HG03520 (cell line): ENCODE data around the gene DSCAM.

ENCODE experiments used
- ATAC-seq: cut with Tn5 transposase; IDR thresholded peaks from one replicate; pipeline ENCODE4 v1.9.1; 2021; ENCODE audit warnings: mild to moderate bottlenecking, moderate library complexity; ENCODE audit not compliant: unreplicated experiment

DSCAM gene

DNA sequence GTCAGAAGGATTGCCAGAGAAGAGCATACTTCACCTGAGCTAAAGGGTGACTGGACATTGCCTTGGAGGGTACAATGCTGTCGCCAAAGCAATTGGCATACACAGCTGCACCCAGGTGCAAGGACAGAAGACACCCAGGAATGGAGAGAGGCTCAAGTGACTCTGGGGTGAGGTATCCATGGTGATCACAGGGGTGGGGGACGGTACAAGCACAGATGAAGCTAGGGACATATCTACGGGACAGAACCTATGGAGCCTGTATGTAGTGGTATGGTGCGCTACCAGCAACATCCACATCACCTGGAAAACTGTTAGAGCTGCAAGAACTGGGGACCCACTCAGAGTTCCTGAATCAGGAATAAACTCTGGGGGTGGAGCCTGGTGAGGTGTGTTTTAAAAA, 693.6 kb downstream of the DSCAM start:
- ATAC-seq = no peak

DNA sequence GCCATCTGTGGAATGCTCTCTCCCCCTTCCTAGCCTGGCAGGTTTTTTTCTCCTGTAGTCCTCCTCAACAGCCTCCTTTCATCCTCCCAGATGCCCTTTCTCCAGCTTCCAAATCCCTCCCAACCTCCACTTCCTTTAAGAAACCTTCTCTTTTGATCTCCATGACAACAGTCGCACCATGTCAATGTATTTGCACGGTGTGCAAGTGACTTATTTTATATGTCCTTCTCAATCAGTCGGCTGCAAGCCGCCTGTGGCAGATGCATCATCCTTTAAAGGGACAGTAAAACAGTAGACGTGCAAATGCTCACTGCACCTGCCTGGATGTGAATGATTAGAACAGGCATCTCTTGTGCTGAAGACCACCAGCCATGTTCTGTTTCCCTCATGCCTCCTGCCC, 694.5 kb downstream of the DSCAM start:
- ATAC-seq = no peak

DNA sequence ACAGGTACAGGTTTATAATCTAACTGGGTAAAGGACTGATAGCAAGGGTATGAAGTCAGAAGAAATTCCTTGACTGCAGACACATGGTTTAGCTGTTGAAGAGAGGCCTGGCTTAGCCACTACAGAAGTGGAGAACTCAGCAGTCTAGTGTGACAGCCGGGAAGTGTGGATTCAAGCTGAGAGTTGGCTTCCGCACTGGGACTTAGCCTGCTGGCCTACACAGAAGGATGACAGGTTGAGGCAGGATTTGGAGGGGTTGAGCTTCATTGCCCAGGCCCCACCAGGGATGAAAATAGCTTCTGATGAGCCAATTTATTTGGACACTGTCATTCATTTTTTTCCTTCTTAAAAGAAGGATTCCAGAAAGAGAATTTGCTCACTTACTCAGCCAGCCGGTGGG, 695.3 kb downstream of the DSCAM start:
- no peak for ATAC-seq

DNA sequence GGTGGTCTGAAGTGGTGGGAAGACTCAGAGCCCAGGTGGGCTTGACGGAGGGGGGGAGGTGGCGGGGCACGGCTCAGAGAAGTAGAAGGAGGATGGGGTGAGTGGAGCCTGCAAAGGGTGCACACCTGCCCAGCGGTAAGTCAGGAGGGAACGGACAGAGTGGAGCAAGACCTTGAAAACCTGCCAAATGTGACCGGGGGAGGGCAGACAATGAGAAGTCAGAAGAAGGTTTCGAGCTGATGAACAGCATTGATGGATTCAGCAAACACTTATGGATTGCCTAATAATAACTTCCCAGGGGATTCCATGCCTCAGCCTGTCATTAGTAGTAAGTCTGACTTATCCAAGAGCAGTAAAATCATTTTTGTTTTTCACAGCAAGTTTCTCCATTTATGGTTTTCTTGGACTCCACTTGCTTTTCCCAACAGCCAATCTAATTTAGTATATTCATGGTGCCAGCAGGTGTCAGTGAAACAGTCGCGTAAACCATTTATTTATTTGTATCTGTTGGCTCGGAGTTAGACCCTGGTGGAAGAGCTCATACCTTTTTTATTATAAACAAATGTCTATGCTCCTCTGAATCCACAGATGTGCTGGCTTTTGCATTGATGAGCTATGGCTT, 700.6 kb downstream of the DSCAM start:
- no peak for ATAC-seq

GRCh38 chr21:40143822-40144525, 703.0 kb downstream of the DSCAM start:
- no peak for ATAC-seq

- no peak for ATAC-seq
Measured at GRCh38 chr21:40141621-40142020, 705.3 kb downstream of the DSCAM start.

DNA sequence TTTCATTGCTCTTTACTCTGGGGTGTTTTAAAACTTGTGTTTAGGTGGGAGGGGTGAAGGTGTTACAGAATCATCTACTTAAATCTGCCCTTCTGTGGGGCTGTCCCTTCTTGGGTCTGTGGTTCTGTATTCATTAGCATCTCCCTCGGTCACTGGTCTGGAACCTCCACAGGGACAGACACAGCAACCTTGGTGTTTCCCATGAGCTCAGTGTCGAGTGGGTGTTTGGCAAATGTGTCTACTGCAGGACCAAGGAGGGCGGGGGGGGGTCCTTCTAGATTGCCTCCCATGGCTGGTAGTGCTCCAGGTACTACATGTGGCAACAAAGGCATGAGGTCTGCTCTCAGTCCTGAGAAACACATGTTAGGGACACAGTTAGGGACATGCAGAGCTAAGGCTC, 706.3 kb downstream of the DSCAM start:
- ATAC-seq = no peak

GRCh38 chr21:40139636-40140035, 707.3 kb downstream of the DSCAM start:
- no peak for ATAC-seq

DNA sequence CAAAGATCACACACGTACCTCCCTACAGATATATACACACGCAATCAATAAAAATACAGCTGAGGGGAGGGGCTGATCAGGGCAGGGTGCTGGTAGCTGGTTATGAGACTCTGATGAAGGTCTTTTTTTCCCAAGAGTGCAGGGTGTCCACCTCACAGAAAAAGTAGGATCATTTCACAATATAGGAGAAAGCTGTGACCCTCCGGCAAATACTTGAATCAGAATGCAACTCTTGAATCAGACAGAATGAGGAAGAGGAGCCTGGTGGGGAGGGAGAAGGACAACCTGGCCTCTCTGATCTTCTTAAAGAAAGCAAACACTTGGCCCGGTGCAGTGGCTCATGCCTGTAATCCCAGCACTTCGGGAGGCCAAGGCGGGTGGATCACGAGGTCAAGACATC, 710.4 kb downstream of the DSCAM start:
- ATAC-seq = no peak

DNA sequence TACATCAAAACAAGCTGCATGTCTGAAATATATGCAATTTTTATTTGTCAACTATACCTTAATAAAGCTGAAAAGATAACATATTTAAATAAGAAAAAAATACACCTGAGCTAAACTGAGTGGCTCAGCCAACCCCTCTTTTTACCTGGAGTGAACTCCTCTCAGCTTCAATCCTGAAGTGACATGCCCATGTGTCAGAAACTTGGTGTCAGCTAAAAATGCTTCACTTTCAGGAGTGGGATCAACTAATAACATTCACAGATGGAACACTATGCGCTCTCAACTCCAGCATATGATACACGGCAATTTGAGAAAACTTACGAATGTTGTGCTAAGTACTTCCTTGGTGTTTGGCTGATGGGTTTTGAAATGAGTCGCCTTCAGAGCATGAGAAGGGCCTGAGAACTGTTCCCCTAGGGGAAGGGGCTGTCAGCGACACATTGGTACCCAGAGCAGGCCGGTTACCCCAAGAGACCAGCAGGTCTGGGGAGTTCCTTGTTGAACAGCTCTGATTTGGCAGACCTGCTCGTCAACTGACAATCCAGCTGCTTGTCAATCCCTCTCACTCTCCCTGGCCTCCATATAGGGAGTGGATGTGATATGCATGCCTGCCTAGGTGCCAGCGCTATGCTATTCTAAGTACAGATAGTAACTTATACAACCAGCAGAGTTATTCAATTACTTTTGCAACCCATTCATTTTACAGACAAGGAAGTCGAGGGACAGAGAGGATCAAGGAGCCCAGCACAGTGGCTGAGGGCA, 712.0 kb downstream of the DSCAM start:
- no peak for ATAC-seq

GRCh38 chr21:40130476-40130875, 716.5 kb downstream of the DSCAM start:
- ATAC-seq = no peak

- no peak for ATAC-seq
Measured at GRCh38 chr21:40129809-40130208, 717.1 kb downstream of the DSCAM start.

DNA sequence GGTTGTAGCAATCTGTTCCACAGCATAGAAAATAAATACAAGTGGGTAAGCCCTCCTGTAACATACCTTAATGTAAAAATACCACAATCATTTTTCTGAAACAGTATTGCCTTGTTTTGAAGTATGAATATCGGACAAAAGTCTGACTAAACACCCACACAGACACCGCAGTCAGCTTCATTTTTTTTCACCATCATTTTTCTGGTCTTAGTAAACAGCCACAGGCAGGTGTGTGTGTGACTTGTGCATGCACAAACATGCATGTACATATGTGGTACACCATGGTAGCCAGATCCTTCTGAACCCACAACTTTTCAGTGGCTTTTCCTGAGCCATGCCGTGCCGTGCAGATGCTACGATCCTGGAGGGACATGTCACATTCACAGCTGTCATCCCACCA, 718.1 kb downstream of the DSCAM start:
- ATAC-seq = no peak

DNA sequence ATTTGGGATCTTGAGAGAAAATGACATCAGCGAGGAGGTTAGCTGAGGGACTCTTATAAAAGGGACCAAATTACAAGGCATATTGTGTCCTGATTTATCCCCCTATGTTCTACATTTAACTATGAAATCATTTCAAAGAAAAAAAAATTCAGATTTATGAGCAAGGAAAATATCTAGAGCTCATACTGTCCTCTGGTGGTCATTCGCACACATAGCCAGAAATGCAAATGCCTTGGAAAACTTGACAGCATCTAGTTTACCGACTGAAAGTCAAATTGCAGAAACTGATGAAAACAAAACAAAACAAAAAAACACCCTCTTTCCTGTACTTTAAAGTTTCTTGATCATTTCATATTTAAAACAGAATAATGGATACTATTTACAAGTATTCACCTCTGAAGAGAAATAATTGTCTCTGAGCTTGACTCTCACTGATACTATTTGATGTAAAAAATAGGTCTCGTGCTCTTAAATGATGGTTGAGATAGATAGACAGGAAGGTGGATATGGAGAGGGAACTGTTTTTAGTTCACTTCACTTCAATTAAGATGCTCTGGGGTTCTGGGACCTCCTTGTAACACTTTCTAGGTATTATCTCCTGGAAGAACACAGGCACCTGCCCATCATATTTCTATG, 725.9 kb downstream of the DSCAM start:
- ATAC-seq = no peak

DNA sequence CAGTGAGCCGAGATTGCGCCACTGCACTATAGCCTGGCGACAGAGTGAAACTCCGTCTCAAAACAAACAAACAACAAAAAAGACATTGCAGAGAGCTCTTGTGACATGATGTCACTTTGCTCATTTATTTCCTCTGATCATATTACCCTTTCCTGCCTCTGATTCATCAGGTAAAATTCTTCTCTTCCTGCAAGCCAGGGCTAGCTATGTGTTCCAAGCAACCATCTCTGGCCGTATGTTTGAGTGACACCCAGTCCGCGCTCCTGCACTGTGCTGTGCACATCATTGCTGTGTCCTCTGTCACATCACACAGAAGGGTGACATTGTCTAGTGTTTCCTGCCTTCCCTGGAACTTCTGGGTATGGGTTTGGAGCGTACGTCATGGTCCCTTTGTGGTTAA, 728.4 kb downstream of the DSCAM start:
- no peak for ATAC-seq

- no peak for ATAC-seq
Measured at GRCh38 chr21:40117236-40117635, 729.7 kb downstream of the DSCAM start.

- ATAC-seq = no peak
Measured at GRCh38 chr21:40115775-40116174, 731.2 kb downstream of the DSCAM start.

DNA sequence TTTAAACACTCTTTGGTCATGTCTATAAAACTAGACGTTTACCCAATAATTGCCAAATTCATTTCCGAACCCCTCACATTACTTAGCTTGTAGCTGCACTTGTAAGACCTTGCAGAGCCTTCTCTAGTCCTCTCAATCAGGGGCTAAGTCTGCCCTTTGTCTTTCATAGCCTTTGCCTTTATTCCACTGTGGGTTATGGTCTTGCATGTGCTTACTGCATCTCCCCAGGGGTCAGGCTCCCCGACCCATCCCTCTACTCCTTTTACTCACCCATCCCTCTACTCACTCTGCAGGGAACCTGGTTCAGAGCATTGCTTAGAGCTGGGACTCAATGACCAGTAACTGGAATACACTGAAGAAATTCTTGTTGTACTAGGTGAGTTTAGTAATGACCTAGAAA, 744.3 kb downstream of the DSCAM start:
- no peak for ATAC-seq

DNA sequence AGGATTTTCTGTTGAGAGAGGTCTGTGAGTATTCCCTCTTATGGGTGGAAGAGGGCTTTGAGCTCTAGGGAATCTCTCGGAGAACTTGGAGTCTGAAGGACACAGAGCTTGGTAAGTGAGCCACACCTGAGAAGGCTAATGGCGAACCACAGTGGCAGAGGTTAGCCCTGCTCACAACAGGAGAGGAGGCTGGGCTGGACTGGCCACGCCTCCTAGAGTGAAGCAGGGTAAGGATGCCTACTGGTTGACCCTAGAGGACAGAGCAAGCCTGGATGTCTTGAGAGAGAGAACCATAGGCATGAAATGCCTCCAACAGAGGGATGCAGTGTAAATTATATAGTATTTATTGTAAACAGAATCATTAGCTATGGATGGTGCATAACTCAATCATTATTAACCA, 747.1 kb downstream of the DSCAM start:
- no peak for ATAC-seq

GRCh38 chr21:40095477-40095876, 751.5 kb downstream of the DSCAM start:
- no peak for ATAC-seq

DNA sequence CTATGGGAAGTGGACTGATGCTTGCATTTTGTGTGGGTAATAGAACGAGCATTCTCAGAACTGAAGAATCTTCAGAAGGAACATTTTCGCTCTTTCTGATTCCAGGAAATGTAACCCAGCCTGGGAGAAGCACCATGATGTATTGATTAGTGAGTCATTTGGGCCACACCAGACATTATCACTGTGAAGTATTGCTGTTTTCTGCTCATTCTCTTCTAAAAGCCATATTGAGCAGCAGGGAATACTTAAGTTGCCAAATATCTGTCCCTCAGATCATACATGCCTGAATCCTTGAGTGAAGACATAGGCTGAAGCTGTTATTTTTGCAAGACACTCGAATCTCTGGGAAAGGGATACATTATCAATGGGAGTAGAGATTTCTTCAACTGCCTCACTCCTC, 766.6 kb downstream of the DSCAM start:
- no peak for ATAC-seq

- no peak for ATAC-seq
Measured at GRCh38 chr21:40074710-40075109, 772.2 kb downstream of the DSCAM start.
